ENCODE results near the gene PNPLA2.

Gene PNPLA2

GRCh38 chr11:819129-819931 is 616 bp downstream of the PNPLA2 start:
- Mint-ChIP-seq H3K27me3 (ENCODE audit: low read depth, poor library complexity) (peaks cover 3% of the 10 kb centered on the region), H3K4me1 (peaks cover 9% of the 10 kb centered on the region), H3K9me3 (no peaks in the 10 kb centered on the region), H3K36me3 (ENCODE audit: low read depth) (peaks cover 6% of the 10 kb centered on the region), H3K27ac (no peak overlapping the region), H3K4me3 (peak overlapping the region; percentile 84)
- TF ChIP-seq CTCF (IDR thresholded peaks at IDR 0.05): no peak
- peak; percentile 97 for DNase-seq

GRCh38 chr11:819943-820649 is 1.4 kb downstream of the PNPLA2 start:
- Mint-ChIP-seq H3K4me3 (peak overlapping the region; percentile 84), H3K9me3 (no peaks in the 10 kb centered on the region), H3K27ac (no peak overlapping the region), H3K27me3 (ENCODE audit: low read depth, poor library complexity) (peaks cover 7% of the 10 kb centered on the region), H3K4me1 (peaks cover 9% of the 10 kb centered on the region), H3K36me3 (ENCODE audit: low read depth) (peaks cover 9% of the 10 kb centered on the region)
- no peak for TF ChIP-seq CTCF (IDR thresholded peaks at IDR 0.05)
- DNase-seq: peak; percentile 80

GRCh38 chr11:820655-821511 is 2.2 kb downstream of the PNPLA2 start:
- Mint-ChIP-seq H3K36me3 (ENCODE audit: low read depth) (peaks cover 14% of the 10 kb centered on the region), H3K4me1 (peaks cover 9% of the 10 kb centered on the region), H3K27ac (no peak overlapping the region), H3K9me3 (no peaks in the 10 kb centered on the region), H3K4me3 (peak overlapping the region; percentile 84), H3K27me3 (ENCODE audit: low read depth, poor library complexity) (peaks cover 14% of the 10 kb centered on the region)
- DNase-seq: no peak
- no peak for TF ChIP-seq CTCF (IDR thresholded peaks at IDR 0.05)

GRCh38 chr11:821512-822371 is 3.0 kb downstream of the PNPLA2 start:
- Mint-ChIP-seq H3K27ac (no peak overlapping the region), H3K27me3 (ENCODE audit: low read depth, poor library complexity) (peaks cover 22% of the 10 kb centered on the region), H3K36me3 (ENCODE audit: low read depth) (peaks cover 14% of the 10 kb centered on the region)

More at GRCh38 chr11:821512-822371, 3.0 kb downstream of the PNPLA2 start:
- no peaks in the 10 kb centered on the region for H3K9me3 Mint-ChIP-seq
- no peak for DNase-seq
- peak overlapping the region; percentile 38 for H3K4me3 Mint-ChIP-seq
- peaks cover 9% of the 10 kb centered on the region for H3K4me1 Mint-ChIP-seq
- TF ChIP-seq CTCF (IDR thresholded peaks at IDR 0.05): no peak

Measured in nephron progenitor cell (in vitro differentiated cells).